Stimulated activated CD4-positive, alpha-beta T cell treated with anti-CD3 and anti-CD28 coated beads, Interleukin-1b, Interleukin-23, amount 100 ng/mL, for 1 hour (primary cell): ENCODE data around the gene GPR55.
"Not testable (repeated sequence)": the region's sequence is repeated elsewhere in the genome, so short reads cannot be mapped to it uniquely, and the experiment has no call there.

Experiments
- DNase-seq, 2 donors: peaks; one replicate each; pipeline ENCODE4 v3.0.0-alpha.2; 2020; ENCODE audit warnings: low read depth in 2 of 2

Gene GPR55

DNA sequence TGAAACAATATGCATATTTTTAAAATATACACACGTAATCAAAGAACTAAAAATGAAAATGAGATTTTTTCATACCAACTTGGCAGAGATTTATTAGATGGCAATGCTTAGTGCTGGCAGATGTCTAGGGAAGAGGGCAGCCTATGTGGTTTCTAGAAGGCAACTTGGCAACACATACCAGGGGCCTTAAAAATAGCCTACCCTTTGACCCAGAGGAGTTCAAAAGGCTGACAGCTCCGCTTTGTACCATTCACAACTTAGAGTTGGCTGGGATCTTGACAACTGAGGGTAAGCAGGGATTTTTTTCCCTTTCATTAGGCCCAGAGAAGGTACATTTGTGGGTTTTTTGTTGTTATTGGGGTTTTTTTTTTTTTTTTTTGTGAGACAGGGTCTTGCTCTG lies 26.4 kb upstream of the GPR55 start:
- no peak for DNase-seq

DNA sequence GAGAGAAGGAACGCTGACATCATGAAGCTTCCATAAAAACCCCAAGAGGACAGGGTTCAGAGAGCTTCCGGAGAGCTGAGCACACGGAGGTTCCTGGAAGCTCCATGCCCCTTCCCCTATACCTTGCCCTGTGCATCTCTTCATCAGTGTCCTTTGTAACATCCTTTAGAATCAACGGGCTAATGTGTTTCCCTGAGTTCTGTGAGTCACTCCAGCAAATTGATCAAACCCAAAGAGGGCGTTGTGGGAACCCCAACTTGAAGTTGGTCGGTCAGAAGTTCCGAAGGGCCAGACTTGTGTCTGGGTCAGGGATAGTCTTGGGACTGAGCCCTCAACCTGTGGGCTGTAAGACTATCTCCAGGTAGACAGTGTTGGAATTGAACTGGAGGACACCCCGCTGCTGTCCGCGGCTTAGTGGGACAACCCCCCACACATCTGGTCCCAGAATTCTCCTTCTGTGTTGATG lies 25.9 kb upstream of the GPR55 start:
- no peak for DNase-seq

DNA sequence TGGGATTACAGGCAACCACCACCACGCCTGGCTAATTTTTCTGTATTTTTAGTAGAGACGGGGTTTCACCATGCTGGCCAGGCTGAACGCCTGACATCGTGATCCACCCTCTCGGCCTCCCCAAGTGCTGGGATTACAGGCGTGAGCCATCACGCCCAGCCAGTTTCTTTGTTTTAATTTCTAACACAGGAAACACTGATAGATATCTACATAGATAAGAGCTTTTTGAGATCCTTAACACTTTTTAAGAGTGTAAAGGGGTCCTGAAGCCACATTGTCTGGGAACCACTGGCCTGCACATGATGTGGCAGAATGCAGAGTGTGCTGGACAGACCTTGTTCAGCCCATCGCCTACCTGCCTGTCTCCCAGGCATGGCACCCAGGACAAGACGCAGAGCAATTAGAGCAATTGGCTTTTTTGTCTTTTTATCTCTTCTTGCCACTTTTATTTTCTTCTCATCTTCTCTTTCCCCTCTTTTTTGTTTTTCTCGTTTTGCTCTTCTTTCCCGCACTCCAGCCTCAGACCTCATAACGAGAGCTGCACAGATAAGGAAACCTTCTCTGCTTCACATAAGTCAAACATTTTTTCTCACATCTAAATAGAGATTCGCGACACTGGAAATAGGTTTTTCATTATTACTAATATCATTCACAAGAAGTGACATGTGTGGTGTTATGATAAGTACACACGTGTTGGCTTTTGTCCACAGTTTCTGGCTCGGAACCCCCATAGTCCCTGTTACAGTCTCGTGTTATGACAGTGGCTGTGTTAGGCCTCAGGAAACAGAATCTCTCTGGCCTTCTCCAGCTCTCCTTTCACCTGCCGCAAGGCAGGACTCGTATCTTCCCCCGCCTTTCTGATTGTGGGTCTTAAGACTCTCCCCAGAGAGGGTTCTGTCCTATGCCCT lies 25.2 kb upstream of the GPR55 start:
- no peak for DNase-seq

DNA sequence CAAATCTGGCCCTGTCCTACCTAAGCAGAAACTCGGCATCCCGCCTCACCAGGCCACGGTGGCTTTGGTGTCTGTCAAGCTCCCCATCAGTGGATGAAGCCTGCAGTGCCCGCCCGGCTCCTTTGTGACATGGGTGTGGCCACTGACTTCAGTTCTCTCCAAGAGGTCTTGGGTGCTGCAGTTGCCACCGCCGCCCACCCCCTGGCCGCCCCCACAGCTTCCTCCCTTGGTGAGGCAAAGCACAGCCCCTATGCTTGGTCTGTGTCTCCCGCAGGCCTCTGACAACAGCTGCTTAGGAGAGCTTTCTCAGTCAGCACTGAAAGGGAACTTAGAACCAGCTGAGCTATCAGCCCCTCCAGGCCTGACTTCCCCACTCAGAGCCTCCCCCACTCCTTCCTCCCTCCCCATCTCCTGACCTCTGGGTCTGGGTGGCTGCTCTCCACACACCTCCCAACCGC lies 22.9 kb upstream of the GPR55 start:
- no peak for DNase-seq

DNA sequence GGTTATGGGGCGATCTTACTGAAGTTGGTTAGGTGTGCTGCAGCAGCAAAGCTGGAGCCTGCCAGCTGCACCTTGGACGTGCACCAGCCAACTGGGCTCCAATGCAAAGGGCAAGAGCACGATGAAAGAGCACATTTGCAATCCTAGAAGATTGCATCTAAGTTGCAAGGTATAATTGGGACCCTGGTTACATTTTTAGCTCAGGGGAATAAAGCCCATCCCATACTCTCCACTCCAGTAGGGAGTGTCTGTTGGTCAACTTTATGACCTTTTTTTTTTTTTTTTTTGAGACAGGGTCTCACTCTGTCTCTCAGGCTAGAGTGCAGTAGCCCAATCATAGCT lies 22.2 kb upstream of the GPR55 start:
- no peak for DNase-seq

DNA sequence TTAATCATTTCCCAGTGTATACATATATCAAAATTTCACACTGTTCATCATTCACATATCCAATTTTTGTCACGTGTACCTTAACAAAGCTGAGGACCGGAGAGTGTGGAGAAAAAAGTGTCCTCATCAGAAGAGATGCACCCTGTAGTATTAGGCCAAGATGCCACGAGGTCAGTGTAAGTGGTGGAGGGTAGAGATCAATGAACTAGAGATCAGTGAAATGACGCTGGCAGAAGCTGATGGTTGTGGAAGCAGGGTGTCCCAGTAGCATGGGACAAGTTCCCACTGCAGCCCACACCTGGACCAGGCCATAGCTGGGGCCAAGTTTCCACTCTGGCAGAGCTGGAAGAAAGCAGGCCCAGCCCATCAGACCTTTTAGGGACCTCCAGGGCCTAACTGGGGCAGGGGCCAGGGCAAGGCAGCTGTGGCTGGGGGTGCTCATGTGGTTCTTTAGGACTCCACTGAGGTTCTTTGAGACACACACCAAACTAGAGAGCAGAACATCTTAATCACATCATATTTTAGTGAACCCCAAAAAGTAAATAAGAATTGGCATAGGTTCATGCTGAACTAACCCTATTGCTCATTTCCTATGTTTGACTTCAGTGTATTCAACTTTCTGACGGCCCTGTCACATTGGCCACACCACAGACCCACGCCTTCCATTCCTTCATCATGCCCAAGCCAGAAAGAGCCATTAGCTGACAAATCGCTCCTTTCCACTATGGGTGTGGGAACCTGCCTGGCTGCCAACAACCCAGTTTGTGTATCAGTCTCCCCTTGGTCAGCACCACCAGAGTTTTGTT lies 21.6 kb upstream of the GPR55 start:
- DNase-seq: no peak

DNA sequence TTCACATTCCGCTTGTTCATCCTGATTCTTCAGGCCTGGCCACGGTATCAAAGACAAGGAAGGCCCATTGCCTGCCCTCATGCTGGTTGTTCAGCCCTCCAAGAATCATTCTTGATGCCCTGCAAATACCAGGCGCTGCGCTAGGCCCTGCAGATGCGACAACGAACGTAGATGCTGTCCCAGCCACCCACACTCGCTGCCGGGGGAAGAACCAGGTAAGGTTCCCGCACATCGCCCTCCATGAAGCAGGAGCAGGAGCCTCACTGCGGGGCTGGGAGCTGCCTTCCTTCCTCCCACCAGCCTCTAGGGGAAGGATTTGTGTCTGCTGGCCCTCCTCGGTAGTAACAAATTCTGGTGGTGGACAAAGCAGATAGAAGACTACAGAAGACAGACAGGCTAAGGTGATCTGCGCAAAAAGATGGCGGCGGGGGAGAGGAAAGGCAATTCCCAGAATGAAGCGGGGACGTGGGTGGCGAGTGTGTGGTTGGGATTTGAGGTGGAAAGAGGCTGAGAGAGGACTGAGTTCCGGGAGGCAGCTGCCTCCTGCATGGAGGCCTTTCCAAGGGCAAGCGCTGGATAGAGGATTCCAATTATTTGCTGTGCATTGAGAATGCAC lies 19.8 kb upstream of the GPR55 start:
- DNase-seq: no peak

DNA sequence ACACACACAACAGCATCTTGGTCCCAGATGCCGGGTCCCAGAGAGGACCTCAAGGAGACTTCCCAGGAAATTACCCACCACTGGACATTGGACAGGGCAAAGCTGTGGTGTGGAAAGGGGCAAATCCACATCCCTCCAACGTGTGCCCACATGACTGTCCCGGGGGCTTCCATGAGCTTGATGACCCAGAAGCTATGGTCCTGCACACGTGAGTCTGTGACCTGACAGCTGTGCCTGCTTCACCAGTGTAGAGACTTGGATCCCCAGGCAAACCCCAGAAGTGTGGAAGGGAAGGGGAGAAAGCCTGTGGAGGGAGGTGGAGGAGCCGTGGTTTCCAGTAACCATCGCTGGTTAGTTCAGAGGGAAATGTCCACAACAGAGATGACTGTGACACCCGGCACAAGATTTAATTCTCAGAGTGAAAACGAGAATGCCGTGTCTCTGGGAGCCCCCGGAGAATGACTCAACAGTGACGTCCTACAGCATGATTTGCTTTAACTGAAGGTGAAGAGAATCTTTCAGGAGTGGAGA lies 19.1 kb upstream of the GPR55 start:
- DNase-seq: no peak

DNA sequence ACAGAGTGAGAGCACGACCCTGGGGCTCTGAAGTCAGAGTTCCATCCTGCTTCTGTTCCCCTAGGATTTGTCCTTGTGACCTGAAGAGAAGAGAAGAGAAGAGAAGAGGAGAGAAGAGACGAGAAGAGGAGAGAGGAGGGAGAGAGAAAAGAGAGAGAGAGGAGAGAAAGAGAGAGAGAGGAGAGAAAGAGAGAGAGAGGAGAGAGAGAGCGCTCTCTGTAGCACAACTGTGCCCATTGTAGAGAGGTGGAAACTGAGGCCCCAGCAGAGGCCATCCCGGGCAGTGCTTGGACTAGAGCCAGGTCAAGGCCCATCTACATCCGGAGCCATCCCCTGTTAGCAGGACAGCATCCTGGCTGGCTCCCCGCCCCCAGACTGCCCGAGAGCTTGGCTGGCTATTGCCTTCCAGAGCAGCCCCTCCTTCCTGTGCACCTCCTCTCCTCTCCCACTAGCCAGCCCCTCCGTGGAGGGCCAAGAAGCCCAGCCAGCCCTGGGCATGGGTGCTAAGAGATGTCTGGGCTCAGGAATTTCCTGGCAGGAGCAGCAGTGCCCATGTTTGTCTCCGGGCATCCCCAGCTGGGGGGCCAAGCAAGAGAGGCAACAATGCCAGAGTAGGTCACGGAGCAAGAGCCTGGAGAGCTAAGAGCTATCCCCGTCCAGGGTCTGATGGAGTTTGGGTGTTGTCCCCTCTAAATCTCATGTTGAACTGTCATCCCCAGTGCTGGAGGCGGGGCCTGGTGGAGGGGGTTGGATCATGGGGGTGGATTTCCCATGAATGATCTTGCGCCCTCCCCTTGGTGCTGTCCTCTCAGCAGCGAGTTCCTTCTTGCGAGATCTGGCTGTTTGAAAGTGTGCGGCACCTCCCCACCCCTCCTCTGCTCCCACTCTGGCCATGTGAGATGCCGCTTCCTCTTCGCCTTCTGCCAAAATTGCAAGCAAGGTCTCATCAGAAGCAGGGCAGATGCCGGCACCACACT lies 18.2 kb upstream of the GPR55 start:
- DNase-seq: no peak

DNA sequence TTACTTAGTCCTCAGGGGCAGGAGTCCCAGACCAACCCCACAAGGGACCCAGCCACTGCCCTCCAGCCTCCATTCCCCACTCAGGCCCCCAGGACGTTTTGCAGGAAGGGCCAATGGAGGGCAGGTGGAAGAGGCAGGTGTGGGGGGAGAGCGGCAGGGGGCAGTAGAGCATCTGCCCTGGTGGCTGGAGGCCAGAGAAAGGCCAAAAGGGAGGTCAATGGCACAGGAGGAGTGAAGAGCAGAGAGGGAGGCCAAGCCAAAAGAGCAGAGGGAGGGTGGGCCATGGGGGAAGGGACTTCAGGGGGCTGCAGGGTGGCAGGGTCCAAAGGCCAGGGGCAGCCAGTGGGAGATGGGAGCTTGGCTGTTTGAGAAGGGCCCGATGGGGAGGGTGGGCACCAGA lies 17.3 kb upstream of the GPR55 start:
- no peak for DNase-seq

DNA sequence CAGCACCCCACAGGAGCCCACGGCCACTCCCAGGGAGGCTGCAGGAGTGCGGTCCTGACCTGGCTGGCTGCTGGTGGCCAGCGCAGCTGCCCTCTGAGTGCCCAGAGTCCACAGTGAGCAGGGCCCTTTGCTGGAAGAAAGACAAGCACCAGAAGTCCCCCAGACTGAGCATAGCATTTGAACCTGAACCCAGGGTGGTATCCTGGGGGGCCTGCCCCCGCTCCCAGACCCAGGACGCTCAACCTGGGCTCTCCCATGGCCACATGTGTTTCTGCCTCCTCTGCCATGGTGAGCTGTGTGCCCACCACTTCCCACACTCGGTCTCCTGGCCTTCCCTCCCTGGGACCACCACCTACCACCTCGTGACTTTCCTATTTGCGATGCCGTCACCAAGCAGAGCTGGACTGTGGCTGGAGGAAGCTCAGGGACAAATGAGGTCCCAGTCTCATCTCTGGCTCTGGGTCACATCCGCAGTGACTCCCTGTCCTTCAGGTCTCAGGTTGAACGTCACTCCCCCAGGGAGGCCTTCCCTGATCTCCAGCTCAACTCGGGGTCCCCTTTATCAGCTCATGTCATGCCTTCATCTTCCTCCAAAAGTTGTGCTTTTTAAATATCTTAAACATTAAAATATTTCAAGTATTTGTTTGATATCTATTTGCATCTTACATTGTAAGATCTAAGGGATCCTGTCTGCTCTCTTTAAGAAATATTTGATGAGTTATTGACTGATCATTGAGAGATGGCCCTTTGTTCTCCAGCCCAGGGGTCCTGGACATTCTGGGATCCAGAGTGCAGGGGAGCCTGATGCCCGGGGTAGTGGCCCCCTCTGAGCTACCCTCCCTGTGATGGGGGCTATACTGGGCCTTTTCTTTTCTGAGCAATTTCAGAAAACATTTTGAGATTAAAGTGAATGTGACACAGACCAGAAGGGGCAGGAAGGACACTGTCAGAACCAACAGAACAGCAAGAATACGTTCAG lies 16.4 kb upstream of the GPR55 start:
- DNase-seq: no peak

DNA sequence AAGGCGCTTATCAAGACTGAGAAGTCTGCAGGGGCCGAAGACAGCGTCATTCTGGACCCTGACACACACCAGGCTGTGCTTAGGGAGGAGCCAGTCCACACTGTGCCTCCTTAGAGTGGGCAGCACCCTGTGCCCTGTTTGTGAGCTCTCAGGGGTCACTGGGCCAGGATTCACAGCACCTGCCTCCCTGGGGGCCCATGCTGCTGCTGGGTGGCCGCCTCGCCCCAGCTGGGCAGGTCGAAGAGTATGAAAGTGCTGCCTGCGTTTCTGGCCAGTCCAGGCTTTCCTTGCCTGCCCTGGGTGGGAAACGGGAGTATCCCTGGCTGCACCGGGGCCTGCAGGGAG lies 15.4 kb upstream of the GPR55 start:
- no peak for DNase-seq

DNA sequence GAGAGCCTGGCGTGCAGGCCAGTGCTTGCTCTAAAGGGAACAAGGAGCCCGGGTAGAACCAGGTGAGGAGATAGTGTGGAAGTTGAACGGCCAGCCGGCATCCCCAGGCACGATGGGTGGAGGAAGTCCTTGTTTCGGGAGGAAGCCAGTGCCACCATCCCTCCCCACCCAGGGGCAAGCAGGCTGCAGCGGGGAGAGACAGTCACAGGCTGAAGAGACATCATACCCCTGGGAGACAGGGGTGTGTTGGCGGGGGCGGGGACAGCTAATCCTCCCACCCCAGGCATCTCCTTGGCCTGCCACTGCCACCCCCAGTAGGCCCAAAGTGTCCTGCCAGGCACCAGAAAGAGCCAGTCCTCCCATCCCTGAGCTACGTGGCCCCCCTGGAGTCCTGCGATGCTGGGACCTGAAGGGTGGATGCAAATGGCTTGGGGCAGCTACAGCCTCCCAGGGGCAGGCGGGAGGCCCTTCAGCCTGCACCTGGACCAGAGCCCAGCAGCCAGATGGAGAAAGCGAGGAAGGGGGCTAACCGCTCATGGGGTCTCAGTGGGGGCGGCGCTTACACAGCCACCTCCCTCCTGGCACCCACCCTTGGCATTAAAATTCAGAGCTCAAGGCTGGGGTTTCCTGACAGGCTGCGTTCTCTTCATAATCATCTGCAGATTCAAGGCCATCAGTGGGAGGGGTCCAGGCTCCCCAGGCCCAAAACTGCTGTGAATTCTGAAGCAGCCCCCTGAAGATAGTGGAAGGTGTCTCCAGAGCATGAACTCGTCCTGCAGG lies 14.8 kb upstream of the GPR55 start:
- DNase-seq: no peak

DNA sequence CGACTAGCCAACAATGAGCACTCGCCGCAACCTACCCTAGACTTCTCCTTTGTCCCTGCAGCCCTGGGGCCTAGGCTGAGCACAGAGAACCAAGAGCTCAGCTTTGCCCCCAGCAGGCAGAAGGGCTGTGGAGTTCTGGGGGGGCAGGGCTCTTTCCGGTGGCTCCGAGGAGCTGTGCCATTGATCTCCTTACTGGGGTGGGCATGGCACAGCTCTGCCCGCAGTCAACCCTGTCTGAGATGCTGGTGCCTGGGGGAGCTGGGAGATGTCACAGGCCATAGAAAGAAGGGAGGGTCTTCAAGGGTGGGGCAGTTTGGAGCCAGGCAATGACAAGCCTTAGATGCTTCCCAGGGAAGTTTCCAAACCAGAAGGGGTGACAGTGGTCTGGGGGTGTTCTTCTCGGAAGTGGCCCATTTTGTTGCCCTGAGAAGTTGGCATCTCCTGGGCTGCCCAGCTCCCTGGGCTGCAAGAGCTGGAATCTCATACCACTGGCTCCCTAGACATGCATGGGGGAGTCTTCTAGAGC lies 14.1 kb upstream of the GPR55 start:
- DNase-seq: no peak

DNA sequence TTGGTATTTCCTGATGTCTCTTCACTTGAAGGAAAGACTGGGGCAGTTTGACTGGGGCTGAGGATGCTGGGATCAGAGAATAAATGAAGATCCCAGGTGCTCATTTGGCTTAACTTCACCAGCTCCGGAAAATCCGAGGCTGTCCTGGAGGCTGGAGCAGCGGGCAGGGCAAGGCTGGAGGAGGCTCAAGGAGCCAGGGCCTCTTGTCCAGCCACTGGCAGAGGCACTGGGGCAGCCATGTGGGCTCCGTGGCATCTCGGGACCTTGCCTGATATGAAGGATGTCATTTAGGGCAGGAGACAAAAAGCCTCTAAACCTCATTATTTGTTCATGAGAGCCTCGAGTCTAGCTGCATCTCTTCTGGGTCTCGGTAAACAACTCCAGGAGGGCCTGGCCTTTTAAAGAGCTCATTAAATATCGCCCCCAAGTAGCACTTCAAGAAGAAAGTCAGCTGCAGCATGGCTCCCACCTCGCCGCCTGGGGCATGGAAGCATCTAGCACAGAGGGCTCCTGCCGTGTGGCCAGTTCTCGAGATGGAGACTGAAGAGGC lies 13.5 kb upstream of the GPR55 start:
- no peak for DNase-seq

DNA sequence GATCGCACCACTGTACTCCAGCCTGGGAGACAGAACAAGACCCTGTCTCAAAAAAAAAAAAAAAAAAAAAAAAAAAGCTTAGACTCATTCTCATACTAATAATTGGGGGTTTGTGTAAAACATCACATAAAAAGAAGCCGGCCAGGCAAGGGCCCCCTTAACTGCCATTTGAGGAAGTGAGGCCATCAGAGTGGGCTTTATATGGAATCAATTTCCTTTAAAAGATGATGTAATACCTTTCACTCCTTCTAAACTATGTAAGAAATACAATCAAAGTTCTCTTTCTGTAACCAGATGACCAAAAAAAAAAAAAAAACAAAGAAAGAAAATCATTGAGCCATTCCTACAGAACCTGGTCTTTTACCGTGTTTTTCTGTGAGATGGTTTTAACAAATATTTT lies 13.1 kb upstream of the GPR55 start:
- no peak for DNase-seq

DNA sequence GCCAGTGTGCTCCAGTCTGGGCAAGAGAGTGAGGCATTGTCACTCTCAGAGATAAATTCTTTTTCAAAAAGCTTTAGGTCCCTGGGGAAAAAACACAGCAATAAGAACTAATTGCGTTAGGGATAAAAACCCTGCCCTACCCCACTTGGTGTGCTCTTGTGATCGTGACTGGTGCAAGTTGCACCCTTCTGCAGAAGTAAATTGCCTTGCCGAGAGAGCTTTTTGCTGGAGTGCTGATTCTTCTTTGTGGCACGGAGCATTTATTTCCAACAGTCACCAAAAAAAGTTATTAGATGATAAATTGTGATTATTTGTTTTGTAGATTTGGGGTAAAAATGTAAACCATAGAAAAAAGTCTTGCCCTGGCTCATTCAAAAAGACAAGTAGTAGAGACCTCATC lies 12.3 kb upstream of the GPR55 start:
- DNase-seq: no peak

DNA sequence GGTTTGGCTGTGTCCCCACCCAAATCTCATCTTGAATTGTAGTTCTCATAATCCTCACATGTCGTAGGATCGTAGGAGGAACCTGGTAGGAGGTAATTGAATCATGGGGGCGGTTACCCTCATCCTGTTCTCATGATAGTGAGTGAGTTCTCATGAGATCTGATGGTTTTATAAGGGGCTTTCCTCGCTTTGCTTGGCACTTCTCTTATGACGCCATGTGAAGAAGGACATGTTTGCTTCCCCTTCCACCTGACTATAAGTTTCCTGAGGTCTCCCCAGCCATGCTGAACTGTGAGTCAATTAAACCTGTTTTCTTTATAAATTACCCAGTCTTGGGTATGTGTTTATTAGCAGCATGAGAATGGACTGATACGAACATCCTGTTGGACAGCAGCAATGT lies 11.2 kb upstream of the GPR55 start:
- DNase-seq: not testable (repeated sequence)

DNA sequence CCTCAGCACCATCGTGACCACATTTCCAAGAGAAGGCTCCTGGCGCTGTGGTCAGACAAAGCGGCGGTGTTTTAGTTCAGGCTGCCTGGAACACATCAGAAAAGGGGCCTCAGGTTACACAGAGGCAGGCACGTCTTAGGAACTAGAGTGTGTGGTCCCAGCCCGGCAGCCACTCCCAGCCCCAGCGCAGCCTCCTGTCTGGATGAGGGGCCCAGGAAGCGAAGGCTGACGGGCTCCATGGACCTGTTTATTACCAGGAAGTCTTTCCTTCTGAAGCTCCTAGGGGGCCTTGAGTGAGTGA lies 10.0 kb upstream of the GPR55 start:
- no peak for DNase-seq
